Testis (tissue), 3 donors: Measurements from ENCODE around the gene CSMD2. TPM values are rescaled to one million over a fixed set of nuclear protein-coding genes. Genes with fewer than 3 reads are reported as not detected.

Experiments used
- DNase-seq: peaks from one replicate; pipeline ENCODE4 v3.0.0-alpha.2; 2019
- H3K27ac ChIP-seq, 2 donors: fragments of 200-600 bp; sonication (generic); one replicate each; pipeline ENCODE4 v1.5.1; 2019
- H3K27me3 ChIP-seq: fragments of 200-600 bp; sonication (generic); one replicate; pipeline ENCODE4 v1.5.1; 2019
- H3K36me3 ChIP-seq: fragments of 200-600 bp; sonication (generic); one replicate; pipeline ENCODE4 v1.5.1; 2017; ENCODE audit warnings: low read depth; ENCODE audit errors: missing control alignments
- H3K4me1 ChIP-seq: fragments of 200-600 bp; sonication (generic); one replicate; pipeline ENCODE4 v1.5.1; 2019
- H3K4me3 ChIP-seq, 2 donors: fragments of 200-600 bp; sonication (generic); one replicate each; pipeline ENCODE4 v1.5.1; 2017 to 2019
- H3K9me3 ChIP-seq: fragments of 200-600 bp; sonication (generic); one replicate; pipeline ENCODE4 v1.5.1; 2017
- POLR2A ChIP-seq: fragments of 450-650 bp; IDR thresholded peaks from one replicate; pipeline ENCODE4 v1.6.1; 2017; ENCODE audit warnings: antibody characterized with exemption, mild to moderate bottlenecking, moderate library complexity
- WGBS, 2 donors: methylation state at CpG; one replicate each; pipeline ENCODE4 v1.1.5; 2018; 5-methylcytosine and 5-hydroxymethylcytosine counted together
- intact Hi-C: fragments of 100-400 bp; cut with DNase I; formaldehyde crosslinking; loops from one replicate; pipeline ENCODE4 v1.15.1; 2023; ENCODE audit warnings: low total_unique reads
- polyA plus RNA-seq: library from polyadenylated mRNA; stranded (reverse); fragments of 350-450 nt; fragmentation: Illumina TruSeq; extraction: RNeasy Lipid Tissue Mini Kit (QIAGEN cat#74804); gene quantifications from one replicate; pipeline ENCODE4 v1.2.3, GENCODE V29; 2014; ENCODE audit warnings: low read depth, low replicate concordance; ENCODE audit not compliant: insufficient read depth
- total RNA-seq, 2 donors: library from RNA; depleted of rRNA; stranded (reverse); fragments of >200 nt; gene quantifications; one replicate each; pipeline ENCODE4 v1.2.3, GENCODE V29; 2016
- TF ChIP-seq, protein P1 (sequence below), 3 experiments: fragments of 450-650 bp in 2 of 3; fragments of 200-600 bp in 1 of 3; sonication (generic) in 1 of 3; IDR thresholded peaks; one replicate each; pipeline ENCODE4 v1.5.1; 2016 to 2019; ENCODE audit warnings: antibody characterized with exemption in 3 of 3, mild to moderate bottlenecking in 2 of 3, moderate library complexity in 1 of 3

Gene CSMD2
- total and polyA plus RNA-seq, 3 donors from 2014 or later, result 1.2 to 3.8 (median 2.7) TPM

GRCh38 chr1:33706634-33707255 lies 458.3 kb downstream of the CSMD2 start:
- WGBS, 2 donors, result 80 to 86% methylated on average over 11 to 12 of the region's 12 CpGs
- no peak for TF ChIP-seq POLR2A
- TF ChIP-seq, protein P1, sequence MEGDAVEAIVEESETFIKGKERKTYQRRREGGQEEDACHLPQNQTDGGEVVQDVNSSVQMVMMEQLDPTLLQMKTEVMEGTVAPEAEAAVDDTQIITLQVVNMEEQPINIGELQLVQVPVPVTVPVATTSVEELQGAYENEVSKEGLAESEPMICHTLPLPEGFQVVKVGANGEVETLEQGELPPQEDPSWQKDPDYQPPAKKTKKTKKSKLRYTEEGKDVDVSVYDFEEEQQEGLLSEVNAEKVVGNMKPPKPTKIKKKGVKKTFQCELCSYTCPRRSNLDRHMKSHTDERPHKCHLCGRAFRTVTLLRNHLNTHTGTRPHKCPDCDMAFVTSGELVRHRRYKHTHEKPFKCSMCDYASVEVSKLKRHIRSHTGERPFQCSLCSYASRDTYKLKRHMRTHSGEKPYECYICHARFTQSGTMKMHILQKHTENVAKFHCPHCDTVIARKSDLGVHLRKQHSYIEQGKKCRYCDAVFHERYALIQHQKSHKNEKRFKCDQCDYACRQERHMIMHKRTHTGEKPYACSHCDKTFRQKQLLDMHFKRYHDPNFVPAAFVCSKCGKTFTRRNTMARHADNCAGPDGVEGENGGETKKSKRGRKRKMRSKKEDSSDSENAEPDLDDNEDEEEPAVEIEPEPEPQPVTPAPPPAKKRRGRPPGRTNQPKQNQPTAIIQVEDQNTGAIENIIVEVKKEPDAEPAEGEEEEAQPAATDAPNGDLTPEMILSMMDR (IDR thresholded peaks at IDR 0.05), result no peak
- no peak overlapping the region for H3K4me3 ChIP-seq
- H3K4me1 ChIP-seq, result no peaks in the 10 kb centered on the region
- no peaks in the 10 kb centered on the region for H3K27me3 ChIP-seq
- H3K36me3 ChIP-seq, result no peaks in the 10 kb centered on the region
- H3K27ac ChIP-seq, result no peak overlapping the region
- intact Hi-C loops, result no loop called here
- no peaks in the 10 kb centered on the region for H3K9me3 ChIP-seq
- no peak for DNase-seq

DNA sequence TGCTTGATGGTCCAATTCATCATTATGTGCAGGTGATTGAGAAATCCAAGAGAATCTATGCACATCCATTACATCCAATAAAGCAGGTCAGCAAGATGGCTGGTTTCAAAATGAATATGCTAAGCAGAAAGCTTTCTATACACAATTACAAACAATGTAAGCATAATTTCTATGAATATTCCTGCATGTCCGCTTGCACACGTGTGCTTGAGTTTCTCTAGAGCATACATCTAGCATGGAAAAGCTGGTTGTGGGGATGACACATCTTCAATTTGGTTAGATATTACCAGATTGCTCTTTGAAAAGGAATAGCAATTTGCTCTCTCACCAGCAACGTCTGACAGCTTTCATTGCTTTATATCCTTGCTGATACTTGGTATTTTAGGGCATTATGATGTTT lies 461.6 kb downstream of the CSMD2 start:
- no peak for TF ChIP-seq POLR2A
- TF ChIP-seq, protein P1 (IDR thresholded peaks at IDR 0.05), result no peak
- no peaks in the 10 kb centered on the region for H3K9me3 ChIP-seq
- no peaks in the 10 kb centered on the region for H3K27me3 ChIP-seq
- no peak overlapping the region for H3K27ac ChIP-seq
- no peaks in the 10 kb centered on the region for H3K36me3 ChIP-seq
- no peaks in the 10 kb centered on the region for H3K4me1 ChIP-seq
- 74 to 78% methylated on average over 3 of the region's 3 CpGs for WGBS, 2 donors
- intact Hi-C loops, result no loop called here
- H3K4me3 ChIP-seq, result no peak overlapping the region
- no peak for DNase-seq

DNA sequence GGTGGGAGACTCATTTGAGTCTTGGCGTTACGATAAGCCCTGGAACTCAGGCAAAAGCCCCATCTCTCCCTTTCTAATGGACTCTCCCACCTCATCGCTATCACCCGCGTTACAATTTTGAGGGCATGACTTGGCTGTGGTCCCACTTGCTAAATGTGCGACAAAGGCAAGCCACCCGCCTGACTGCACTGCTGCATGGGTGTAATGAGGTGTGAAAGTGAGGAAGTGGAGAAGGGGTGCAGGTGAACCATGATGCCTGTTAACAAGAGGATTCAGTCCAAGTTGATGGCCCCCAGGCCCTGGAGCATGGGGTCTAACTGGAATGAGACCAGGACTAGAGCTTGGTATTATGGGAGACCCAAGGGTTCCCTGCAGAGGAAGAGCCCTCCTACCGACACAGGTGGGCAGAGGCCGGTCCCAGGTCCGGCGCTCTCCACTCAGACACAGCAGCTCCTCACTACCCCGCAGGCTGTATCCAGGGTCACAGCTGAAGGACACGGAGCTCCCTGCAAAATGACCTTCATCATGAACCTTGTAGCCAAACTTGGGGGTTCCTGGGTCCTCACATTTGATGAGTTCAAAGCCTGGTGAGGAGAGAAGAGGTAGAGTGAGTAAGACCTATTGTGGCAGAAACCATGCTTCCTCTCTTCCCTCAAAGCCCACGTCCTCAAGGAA lies 466.5 kb downstream of the CSMD2 start:
- H3K27me3 ChIP-seq, result no peaks in the 10 kb centered on the region
- TF ChIP-seq, protein P1 (IDR thresholded peaks at IDR 0.05), result no peak
- no peak for TF ChIP-seq POLR2A
- no peaks in the 10 kb centered on the region for H3K36me3 ChIP-seq
- WGBS, 2 donors, result 93 to 96% methylated on average over 8 to 14 of the region's 14 CpGs
- H3K4me3 ChIP-seq, result no peak overlapping the region
- H3K9me3 ChIP-seq, result no peaks in the 10 kb centered on the region
- no peak for DNase-seq
- H3K4me1 ChIP-seq, result no peaks in the 10 kb centered on the region
- H3K27ac ChIP-seq, result no peak overlapping the region
- intact Hi-C loops, result no loop called here

GRCh38 chr1:33697816-33698215 lies 467.2 kb downstream of the CSMD2 start:
- TF ChIP-seq, protein P1 (IDR thresholded peaks at IDR 0.05), result no peak
- TF ChIP-seq POLR2A, result no peak
- no peaks in the 10 kb centered on the region for H3K4me1 ChIP-seq
- no peak for DNase-seq
- no peaks in the 10 kb centered on the region for H3K36me3 ChIP-seq
- H3K27ac ChIP-seq, result no peak overlapping the region
- H3K4me3 ChIP-seq, result no peak overlapping the region
- intact Hi-C loops, result no loop called here
- 66 to 79% methylated on average over 2 of the region's 2 CpGs for WGBS, 2 donors
- H3K27me3 ChIP-seq, result no peaks in the 10 kb centered on the region
- H3K9me3 ChIP-seq, result no peaks in the 10 kb centered on the region

GRCh38 chr1:33696962-33697361 lies 468.1 kb downstream of the CSMD2 start:
- Histone ChIP-seq H3K4me1 (no peaks in the 10 kb centered on the region), H3K36me3 (no peaks in the 10 kb centered on the region), H3K27ac (no peak overlapping the region), H3K27me3 (no peaks in the 10 kb centered on the region), H3K4me3 (no peak overlapping the region), H3K9me3 (no peaks in the 10 kb centered on the region)
- no peak for DNase-seq
- intact Hi-C loops, result no loop called here
- WGBS, 2 donors, result 83 to 90% methylated on average over 2 of the region's 2 CpGs
- TF ChIP-seq POLR2A, result no peak
- TF ChIP-seq, protein P1 (IDR thresholded peaks at IDR 0.05), result no peak
